ENCODE results near the gene KRTAP9-9.

Gene KRTAP9-9

GRCh38 chr17:41256291-41256685, 1.1 kb downstream of the KRTAP9-9 start:
- no peaks in the 10 kb centered on the region for H3K79me1 ChIP-seq (ENCODE audit: low read depth, low read length)
- no peaks in the 10 kb centered on the region for H3K36me3 ChIP-seq (replicated peaks in 1 of 2; ENCODE audit: control insufficient read depth in 2 of 2, insufficient read depth in 2 of 2, low read length in 2 of 2)
- H3K14ac ChIP-seq (ENCODE audit: low read length), result no peak overlapping the region
- no CpG with 5 or more reads among the region's 1 CpG for WGBS, 2 donors (ENCODE audit: extremely low coverage in 2 of 2, insufficient read length in 2 of 2, insufficient replicate concordance in 1 of 2)
- H3K27ac ChIP-seq (replicated peaks; ENCODE audit: low read length), result no peak overlapping the region
- no peak overlapping the region for H2AK5ac ChIP-seq (ENCODE audit: low read depth, low read length)
- no peak overlapping the region for H2BK5ac ChIP-seq (ENCODE audit: low read length)
- no peaks in the 10 kb centered on the region for H3K27me3 ChIP-seq (ENCODE audit: control insufficient read depth in 3 of 3, insufficient read depth in 3 of 3, low read depth in 1 of 3, low read length in 3 of 3)
- H3K9ac ChIP-seq (ENCODE audit: low read depth, low read length, poor library complexity), result no peak overlapping the region
- no peak overlapping the region for H3K23ac ChIP-seq (ENCODE audit: low read depth, low read length, poor library complexity)
- H2BK15ac ChIP-seq (ENCODE audit: low read length), result no peak overlapping the region
- H4K8ac ChIP-seq (ENCODE audit: low read depth, low read length), result no peak overlapping the region
- no peaks in the 10 kb centered on the region for H3K9me3 ChIP-seq (replicated peaks in 1 of 2; ENCODE audit: control insufficient read depth in 2 of 2, insufficient read depth in 1 of 2, low read depth in 1 of 2, low read length in 2 of 2)
- no peak overlapping the region for H2AFZ ChIP-seq (ENCODE audit: low read length)
- H4K91ac ChIP-seq (ENCODE audit: low read depth, low read length, poor library complexity), result no peak overlapping the region
- no peaks in the 10 kb centered on the region for H3K4me1 ChIP-seq (ENCODE audit: control insufficient read depth in 2 of 2, insufficient read depth in 1 of 2, low read depth in 1 of 2, low read length in 2 of 2)
- H3K4me3 ChIP-seq (ENCODE audit: low read length in 2 of 2), result no peak overlapping the region
- H2BK120ac ChIP-seq (ENCODE audit: low read depth, low read length), result no peak overlapping the region
- no peak overlapping the region for H2BK12ac ChIP-seq (ENCODE audit: low read length)
- H3K4me2 ChIP-seq (ENCODE audit: insufficient read depth, low read length, poor library complexity, severe bottlenecking), result no peak overlapping the region
- DNase-seq (ENCODE audit: low spot score), result no peak
- H3K4ac ChIP-seq (ENCODE audit: low read length), result no peak overlapping the region
- no peak overlapping the region for H3K18ac ChIP-seq (ENCODE audit: low read length)

- no peak overlapping the region for H3K23ac ChIP-seq (ENCODE audit: low read depth, low read length, poor library complexity)
- no peak overlapping the region for H3K4me3 ChIP-seq (ENCODE audit: low read length in 2 of 2)
- no peak overlapping the region for H2AK5ac ChIP-seq (ENCODE audit: low read depth, low read length)
- H3K4ac ChIP-seq (ENCODE audit: low read length), result no peak overlapping the region
- H2BK120ac ChIP-seq (ENCODE audit: low read depth, low read length), result no peak overlapping the region
- H3K36me3 ChIP-seq (replicated peaks in 1 of 2; ENCODE audit: control insufficient read depth in 2 of 2, insufficient read depth in 2 of 2, low read length in 2 of 2), result no peaks in the 10 kb centered on the region
- no peaks in the 10 kb centered on the region for H3K79me1 ChIP-seq (ENCODE audit: low read depth, low read length)
- H4K8ac ChIP-seq (ENCODE audit: low read depth, low read length), result no peak overlapping the region
- H3K27ac ChIP-seq (replicated peaks; ENCODE audit: low read length), result no peak overlapping the region
- H3K14ac ChIP-seq (ENCODE audit: low read length), result no peak overlapping the region
- H4K91ac ChIP-seq (ENCODE audit: low read depth, low read length, poor library complexity), result no peak overlapping the region
- H3K27me3 ChIP-seq (ENCODE audit: control insufficient read depth in 3 of 3, insufficient read depth in 3 of 3, low read depth in 1 of 3, low read length in 3 of 3), result no peaks in the 10 kb centered on the region
- H2BK15ac ChIP-seq (ENCODE audit: low read length), result no peak overlapping the region
- H3K4me1 ChIP-seq (ENCODE audit: control insufficient read depth in 2 of 2, insufficient read depth in 1 of 2, low read depth in 1 of 2, low read length in 2 of 2), result no peaks in the 10 kb centered on the region
- no peak overlapping the region for H2BK5ac ChIP-seq (ENCODE audit: low read length)
- H2BK12ac ChIP-seq (ENCODE audit: low read length), result no peak overlapping the region
- DNase-seq (ENCODE audit: low spot score), result no peak
- no peak overlapping the region for H3K4me2 ChIP-seq (ENCODE audit: insufficient read depth, low read length, poor library complexity, severe bottlenecking)
- H3K9me3 ChIP-seq (replicated peaks in 1 of 2; ENCODE audit: control insufficient read depth in 2 of 2, insufficient read depth in 1 of 2, low read depth in 1 of 2, low read length in 2 of 2), result no peaks in the 10 kb centered on the region
- no peak overlapping the region for H3K9ac ChIP-seq (ENCODE audit: low read depth, low read length, poor library complexity)
- H2AFZ ChIP-seq (ENCODE audit: low read length), result no peak overlapping the region
- H3K18ac ChIP-seq (ENCODE audit: low read length), result no peak overlapping the region
Observed at GRCh38 chr17:41258406-41258805, 3.2 kb downstream of the KRTAP9-9 start.

GRCh38 chr17:41263212-41263611, 8.0 kb downstream of the KRTAP9-9 start:
- no peak for DNase-seq (ENCODE audit: low spot score)
- no peaks in the 10 kb centered on the region for H3K9me3 ChIP-seq (replicated peaks in 1 of 2; ENCODE audit: control insufficient read depth in 2 of 2, insufficient read depth in 1 of 2, low read depth in 1 of 2, low read length in 2 of 2)
- no peak overlapping the region for H2BK5ac ChIP-seq (ENCODE audit: low read length)
- no peak overlapping the region for H3K14ac ChIP-seq (ENCODE audit: low read length)
- no peak overlapping the region for H3K27ac ChIP-seq (replicated peaks; ENCODE audit: low read length)
- no peak overlapping the region for H4K8ac ChIP-seq (ENCODE audit: low read depth, low read length)
- no peak overlapping the region for H3K4me2 ChIP-seq (ENCODE audit: insufficient read depth, low read length, poor library complexity, severe bottlenecking)
- no peak overlapping the region for H3K4me3 ChIP-seq (ENCODE audit: low read length in 2 of 2)
- no peak overlapping the region for H3K23ac ChIP-seq (ENCODE audit: low read depth, low read length, poor library complexity)
- no peak overlapping the region for H2BK15ac ChIP-seq (ENCODE audit: low read length)
- no peaks in the 10 kb centered on the region for H3K27me3 ChIP-seq (ENCODE audit: control insufficient read depth in 3 of 3, insufficient read depth in 3 of 3, low read depth in 1 of 3, low read length in 3 of 3)
- no peak overlapping the region for H2BK12ac ChIP-seq (ENCODE audit: low read length)
- H4K91ac ChIP-seq (ENCODE audit: low read depth, low read length, poor library complexity), result no peak overlapping the region
- WGBS, 2 donors (ENCODE audit: extremely low coverage in 2 of 2, insufficient read length in 2 of 2, insufficient replicate concordance in 1 of 2), result no CpG with 5 or more reads among the region's 2 CpGs
- no peak overlapping the region for H2BK120ac ChIP-seq (ENCODE audit: low read depth, low read length)
- no peaks in the 10 kb centered on the region for H3K4me1 ChIP-seq (ENCODE audit: control insufficient read depth in 2 of 2, insufficient read depth in 1 of 2, low read depth in 1 of 2, low read length in 2 of 2)
- no peak overlapping the region for H3K9ac ChIP-seq (ENCODE audit: low read depth, low read length, poor library complexity)
- no peaks in the 10 kb centered on the region for H3K36me3 ChIP-seq (replicated peaks in 1 of 2; ENCODE audit: control insufficient read depth in 2 of 2, insufficient read depth in 2 of 2, low read length in 2 of 2)
- no peak overlapping the region for H3K18ac ChIP-seq (ENCODE audit: low read length)
- H2AFZ ChIP-seq (ENCODE audit: low read length), result no peak overlapping the region
- no peak overlapping the region for H3K4ac ChIP-seq (ENCODE audit: low read length)
- no peak overlapping the region for H2AK5ac ChIP-seq (ENCODE audit: low read depth, low read length)
- H3K79me1 ChIP-seq (ENCODE audit: low read depth, low read length), result no peaks in the 10 kb centered on the region

GRCh38 chr17:41264599-41264998, 9.4 kb downstream of the KRTAP9-9 start:
- no peak overlapping the region for H3K27ac ChIP-seq (replicated peaks; ENCODE audit: low read length)
- no peak overlapping the region for H2BK15ac ChIP-seq (ENCODE audit: low read length)
- no peaks in the 10 kb centered on the region for H3K79me1 ChIP-seq (ENCODE audit: low read depth, low read length)
- H4K91ac ChIP-seq (ENCODE audit: low read depth, low read length, poor library complexity), result no peak overlapping the region
- H3K36me3 ChIP-seq (replicated peaks in 1 of 2; ENCODE audit: control insufficient read depth in 2 of 2, insufficient read depth in 2 of 2, low read length in 2 of 2), result no peaks in the 10 kb centered on the region
- no peak overlapping the region for H4K8ac ChIP-seq (ENCODE audit: low read depth, low read length)
- H3K4ac ChIP-seq (ENCODE audit: low read length), result no peak overlapping the region
- H3K23ac ChIP-seq (ENCODE audit: low read depth, low read length, poor library complexity), result no peak overlapping the region
- no peak overlapping the region for H2BK5ac ChIP-seq (ENCODE audit: low read length)
- no peak for DNase-seq (ENCODE audit: low spot score)
- no peak overlapping the region for H3K4me2 ChIP-seq (ENCODE audit: insufficient read depth, low read length, poor library complexity, severe bottlenecking)
- H2BK120ac ChIP-seq (ENCODE audit: low read depth, low read length), result no peak overlapping the region
- H3K14ac ChIP-seq (ENCODE audit: low read length), result no peak overlapping the region
- no peak overlapping the region for H2AFZ ChIP-seq (ENCODE audit: low read length)
- H3K4me3 ChIP-seq (ENCODE audit: low read length in 2 of 2), result no peak overlapping the region
- no peaks in the 10 kb centered on the region for H3K9me3 ChIP-seq (replicated peaks in 1 of 2; ENCODE audit: control insufficient read depth in 2 of 2, insufficient read depth in 1 of 2, low read depth in 1 of 2, low read length in 2 of 2)
- no peak overlapping the region for H2AK5ac ChIP-seq (ENCODE audit: low read depth, low read length)
- no peaks in the 10 kb centered on the region for H3K4me1 ChIP-seq (ENCODE audit: control insufficient read depth in 2 of 2, insufficient read depth in 1 of 2, low read depth in 1 of 2, low read length in 2 of 2)
- H3K9ac ChIP-seq (ENCODE audit: low read depth, low read length, poor library complexity), result no peak overlapping the region
- H3K27me3 ChIP-seq (ENCODE audit: control insufficient read depth in 3 of 3, insufficient read depth in 3 of 3, low read depth in 1 of 3, low read length in 3 of 3), result no peaks in the 10 kb centered on the region
- no peak overlapping the region for H3K18ac ChIP-seq (ENCODE audit: low read length)
- WGBS, 2 donors (ENCODE audit: extremely low coverage in 2 of 2, insufficient read length in 2 of 2, insufficient replicate concordance in 1 of 2), result no CpG with 5 or more reads among the region's 3 CpGs
- no peak overlapping the region for H2BK12ac ChIP-seq (ENCODE audit: low read length)

Measured in neuronal stem cell (in vitro differentiated cells).